Stimulated activated CD4-positive, alpha-beta T cell treated with anti-CD3 and anti-CD28 coated beads, Interleukin-2, amount 100 ng/mL, for 4 hours (primary cell): Measurements from ENCODE around the gene FICD.

Source experiments
- DNase-seq: peaks from one replicate; pipeline ENCODE4 v3.0.0-alpha.2; 2020; ENCODE audit warnings: low read depth

The FICD gene

GRCh38 chr12:108502922-108503321 is 12.2 kb upstream of the FICD start:
- no peak for DNase-seq

GRCh38 chr12:108505129-108505528 is 9.9 kb upstream of the FICD start:
- DNase-seq: no peak

- DNase-seq: no peak
Measured at GRCh38 chr12:108507971-108508642, 7.0 kb upstream of the FICD start.

GRCh38 chr12:108509806-108510205 is 5.3 kb upstream of the FICD start:
- DNase-seq: no peak

GRCh38 chr12:108510836-108511235 is 4.2 kb upstream of the FICD start:
- DNase-seq: no peak

GRCh38 chr12:108511633-108512540 is 3.2 kb upstream of the FICD start:
- DNase-seq: peak; percentile 60

- no peak for DNase-seq
Measured at GRCh38 chr12:108514468-108514972, 557 bp upstream of the FICD start.

- no peak for DNase-seq
Measured at GRCh38 chr12:108515916-108516315, 839 bp downstream of the FICD start.

- no peak for DNase-seq
Measured at GRCh38 chr12:108516511-108517275, 1.6 kb downstream of the FICD start.

GRCh38 chr12:108517288-108518100 is 2.4 kb downstream of the FICD start:
- DNase-seq: no peak

GRCh38 chr12:108518101-108518715 is 3.1 kb downstream of the FICD start:
- no peak for DNase-seq

GRCh38 chr12:108518716-108519496 is 3.8 kb downstream of the FICD start:
- DNase-seq: no peak

GRCh38 chr12:108519558-108519957 is 4.5 kb downstream of the FICD start:
- no peak for DNase-seq

GRCh38 chr12:108523365-108523764 is 8.3 kb downstream of the FICD start:
- no peak for DNase-seq

GRCh38 chr12:108525681-108526080 is 10.6 kb downstream of the FICD start:
- no peak for DNase-seq

- no peak for DNase-seq
Measured at GRCh38 chr12:108526482-108527165, 11.5 kb downstream of the FICD start.

- DNase-seq: no peak
Measured at GRCh38 chr12:108527166-108527496, 12.1 kb downstream of the FICD start.

- no peak for DNase-seq
Measured at GRCh38 chr12:108530161-108530560, 15.1 kb downstream of the FICD start.

- no peak for DNase-seq
Measured at GRCh38 chr12:108531929-108532848, 17.1 kb downstream of the FICD start.
